Astrocyte (in vitro differentiated cells and primary cell): ENCODE results near the gene ME1.

ENCODE experiments used
- EZH2 ChIP-seq: IDR thresholded peaks from 2 replicates; pipeline ENCODE4 v1.6.1; 2012; ENCODE audit warnings: mild to moderate bottlenecking, low read length, inconsistent platforms; ENCODE audit not compliant: insufficient read depth
- TF ChIP-seq, protein P1 (sequence below): IDR thresholded peaks from 2 replicates; pipeline ENCODE4 v1.5.1; 2011; ENCODE audit warnings: low read depth, mild to moderate bottlenecking, inconsistent platforms, low read length, moderate library complexity; ENCODE audit not compliant: insufficient read depth

DNA sequence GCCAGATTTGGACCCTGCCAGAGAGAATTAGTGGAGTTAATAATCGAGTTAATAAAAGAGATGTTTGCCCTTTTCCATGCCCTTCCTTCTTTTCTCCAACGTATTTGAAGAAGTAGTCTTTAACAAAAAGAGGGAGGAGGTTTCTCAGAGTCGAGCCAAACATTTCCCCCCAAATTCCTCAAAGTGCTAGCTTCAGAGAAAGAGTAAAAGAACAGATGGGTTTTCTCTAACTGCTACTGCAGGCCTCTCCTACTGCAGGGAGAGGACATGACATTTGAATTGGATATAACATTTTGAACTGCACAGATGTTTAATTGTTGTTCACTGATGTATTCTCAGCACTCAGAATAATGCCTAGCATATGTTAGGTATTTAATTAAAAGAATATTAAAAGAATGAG, 212.2 kb downstream of the ME1 start:
- TF ChIP-seq, protein P1, sequence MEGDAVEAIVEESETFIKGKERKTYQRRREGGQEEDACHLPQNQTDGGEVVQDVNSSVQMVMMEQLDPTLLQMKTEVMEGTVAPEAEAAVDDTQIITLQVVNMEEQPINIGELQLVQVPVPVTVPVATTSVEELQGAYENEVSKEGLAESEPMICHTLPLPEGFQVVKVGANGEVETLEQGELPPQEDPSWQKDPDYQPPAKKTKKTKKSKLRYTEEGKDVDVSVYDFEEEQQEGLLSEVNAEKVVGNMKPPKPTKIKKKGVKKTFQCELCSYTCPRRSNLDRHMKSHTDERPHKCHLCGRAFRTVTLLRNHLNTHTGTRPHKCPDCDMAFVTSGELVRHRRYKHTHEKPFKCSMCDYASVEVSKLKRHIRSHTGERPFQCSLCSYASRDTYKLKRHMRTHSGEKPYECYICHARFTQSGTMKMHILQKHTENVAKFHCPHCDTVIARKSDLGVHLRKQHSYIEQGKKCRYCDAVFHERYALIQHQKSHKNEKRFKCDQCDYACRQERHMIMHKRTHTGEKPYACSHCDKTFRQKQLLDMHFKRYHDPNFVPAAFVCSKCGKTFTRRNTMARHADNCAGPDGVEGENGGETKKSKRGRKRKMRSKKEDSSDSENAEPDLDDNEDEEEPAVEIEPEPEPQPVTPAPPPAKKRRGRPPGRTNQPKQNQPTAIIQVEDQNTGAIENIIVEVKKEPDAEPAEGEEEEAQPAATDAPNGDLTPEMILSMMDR = no peak
- TF ChIP-seq EZH2 = no peak
